ENCODE measurements around the gene SFXN5. TPM values are rescaled to one million over a fixed set of nuclear protein-coding genes. Genes with fewer than 3 reads are reported as not detected.

Gene SFXN5
- total and polyA plus RNA-seq, 2 donors (not counting 3 experiments of a cell fraction or from before 2014, with no cell fraction given) = 18.7 to 28.6 TPM

- Histone ChIP-seq H3K4me1 (ENCODE audit: control insufficient read depth, extremely low read depth, insufficient read depth, low read length) (peaks cover 1% of the 10 kb centered on the region), H3K9me3 (replicated peaks; ENCODE audit: control insufficient read depth, insufficient read depth, low read length) (no peaks in the 10 kb centered on the region), H4K20me1 (replicated peaks; ENCODE audit: control insufficient read depth, extremely low read depth, insufficient read depth, low read length) (no peaks in the 10 kb centered on the region), H3K79me2 (ENCODE audit: control insufficient read depth, insufficient read depth, low read length) (no peaks in the 10 kb centered on the region), H3K4me2 (ENCODE audit: insufficient read depth, low read length) (no peak overlapping the region), H3K36me3 (ENCODE audit: control insufficient read depth in 2 of 2, extremely low read depth in 1 of 2, insufficient read depth in 2 of 2, low read length in 2 of 2) (no peaks in the 10 kb centered on the region), H3K9ac (replicated peaks; ENCODE audit: extremely low read depth, insufficient read depth, low read length) (no peak overlapping the region), H3K27me3 (ENCODE audit: control insufficient read depth in 2 of 2, insufficient read depth in 2 of 2, low read length in 2 of 2) (peaks cover 26 to 51% of the 10 kb centered on the region in 2 experiments), H3K4me3 (replicated peaks in 1 of 3; ENCODE audit: insufficient read depth in 1 of 3, low read depth in 1 of 3, low read length in 3 of 3) (no peak overlapping the region), H2AFZ (ENCODE audit: low read depth, low read length) (no peak overlapping the region), H3K27ac (ENCODE audit: insufficient read depth, low read depth, low read length) (no peak overlapping the region), H3K9me1 (replicated peaks; ENCODE audit: control insufficient read depth, extremely low read depth, insufficient read depth, low read length) (no peaks in the 10 kb centered on the region)
- no peak for FAIRE-seq
- POLR2A ChIA-PET = no interaction called here
- no peak for DNase-seq (ENCODE audit: low read depth, low spot score)
- BruUV-seq (replicated peaks) = no TSS peak
- CTCF ChIA-PET = no interaction called here
- no peak for TF ChIP-seq GATA2 (IDR thresholded peaks at IDR 0.05; ENCODE audit: insufficient read depth, insufficient read length, low read depth, low read length)
- TF ChIP-seq CTCF (IDR thresholded peaks at IDR 0.05; ENCODE audit: extremely low read depth in 1 of 2, insufficient read depth in 1 of 2, low read depth in 1 of 2, low read length in 2 of 2) = no peak
- no peak for TF ChIP-seq FOS (IDR thresholded peaks at IDR 0.05; ENCODE audit: borderline replicate concordance, insufficient read depth, low read length)
- TF ChIP-seq JUN (IDR thresholded peaks at IDR 0.05; ENCODE audit: borderline replicate concordance, insufficient read depth, insufficient read length, low read depth) = no peak
- no peak for TF ChIP-seq MAX (IDR thresholded peaks at IDR 0.05; ENCODE audit: insufficient read depth, insufficient read length)
- no peak for TF ChIP-seq POLR2AphosphoS5 (IDR thresholded peaks at IDR 0.05; ENCODE audit: insufficient read depth, low read depth, low read length)
- TF ChIP-seq MYC (IDR thresholded peaks at IDR 0.05; ENCODE audit: low read depth, low read length) = no peak
- no peak for TF ChIP-seq POLR2A (IDR thresholded peaks at IDR 0.05; ENCODE audit: low read depth, low read length)
- intact Hi-C loops (cut with micrococcal nuclease) = no loop called here
- dilution Hi-C loops (cut with MboI; ENCODE audit: extremely low pct_ligation_motif_present, low sequenced_read_pairs) = no loop called here
Measured at GRCh38 chr2:72901426-72901825, 170.1 kb downstream of the SFXN5 start.
